ENCODE results near the gene CLIP2.
"Not testable (repeated sequence)": the region's sequence is repeated elsewhere in the genome, so short reads cannot be mapped to it uniquely, and the experiment has no call there.

CLIP2 gene

DNA sequence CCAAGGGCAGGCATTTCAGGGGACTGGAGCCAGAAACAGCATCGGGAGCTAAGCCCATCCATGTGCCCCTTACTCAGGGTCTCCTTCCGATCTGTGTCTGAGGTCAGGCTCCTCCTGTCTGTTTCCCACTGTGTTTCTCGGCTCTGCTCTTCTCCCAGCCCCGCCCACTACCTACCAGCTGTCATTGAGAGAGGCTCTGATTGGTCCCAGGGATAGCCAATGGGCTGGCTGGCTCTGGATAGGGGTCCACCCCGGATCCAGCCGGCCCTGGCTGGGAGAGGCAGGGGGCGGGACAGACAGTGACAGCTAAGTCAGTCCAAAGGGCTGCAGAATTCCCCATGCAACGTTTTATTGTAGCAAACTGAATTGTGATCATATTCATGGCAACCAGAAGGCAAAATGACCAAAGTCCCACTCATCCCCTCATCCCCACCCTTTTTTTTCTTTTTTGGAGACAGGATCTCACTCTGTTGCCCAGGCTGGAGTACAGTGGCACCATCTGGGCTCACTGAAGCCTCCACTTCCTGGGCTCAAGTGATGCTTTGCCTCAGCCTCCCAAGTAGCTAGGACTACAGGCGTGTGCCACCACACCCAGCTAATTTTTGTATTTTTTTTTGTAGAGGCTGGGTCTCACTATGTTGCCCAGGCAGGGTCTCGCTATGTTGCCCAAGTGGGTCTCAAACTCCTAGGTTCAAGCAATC lies 76.3 kb downstream of the CLIP2 start:
- DNase-seq: peak in 55 of 58 donors; percentile 11 to 91 (median 78)

DNA sequence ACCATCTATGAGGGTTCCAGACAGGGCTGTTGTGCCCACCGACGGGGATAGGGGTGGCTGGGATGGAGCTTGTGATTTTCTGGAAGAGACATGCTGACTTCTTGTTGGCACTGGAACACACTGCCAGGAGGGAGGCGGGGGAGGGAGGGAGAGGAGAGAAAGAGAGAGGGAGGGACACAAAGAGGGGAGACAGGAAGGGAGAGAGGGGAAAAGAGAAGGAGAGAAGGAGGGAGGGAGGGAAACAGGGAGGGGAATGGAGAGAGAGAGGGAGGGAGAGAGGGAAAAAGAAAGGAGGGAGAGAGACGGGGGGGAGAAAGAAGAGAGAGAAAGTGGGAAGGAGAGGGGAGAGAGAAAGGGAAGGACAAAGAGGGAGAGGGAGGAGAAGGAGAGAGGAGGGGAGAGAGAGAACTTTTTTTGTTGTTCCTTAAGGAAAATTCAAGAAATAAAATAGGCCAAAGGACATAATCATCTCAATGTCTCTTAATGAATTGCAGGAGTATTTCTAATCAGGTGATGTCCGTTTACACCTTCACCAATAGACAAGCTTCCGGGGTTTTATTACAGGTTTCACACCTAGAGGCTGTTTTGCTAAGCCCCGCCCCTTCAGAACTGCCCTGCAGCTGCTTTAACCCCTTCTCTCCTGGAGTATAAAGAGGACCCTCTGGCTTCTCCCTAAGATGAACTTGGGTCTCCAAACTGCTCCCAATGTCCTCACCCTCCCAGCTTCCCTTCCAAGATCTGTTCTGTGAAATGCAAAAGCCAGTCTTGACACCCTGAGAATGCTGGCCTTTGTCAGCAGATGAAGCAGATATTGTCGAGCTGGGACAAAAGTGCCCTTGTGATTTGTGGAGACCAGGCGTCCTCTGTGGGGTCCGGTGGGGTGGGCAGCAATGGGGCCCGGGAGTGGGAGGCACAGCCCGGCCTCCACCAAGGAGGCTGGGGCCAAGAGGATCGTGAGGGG lies 82.5 kb downstream of the CLIP2 start:
- DNase-seq: peak in 49 of 58 donors; percentile 6 to 88 (median 51)

- DNase-seq: peak in 49 of 58 donors; percentile 11 to 81 (median 59)
These were observed 83.4 kb downstream of the CLIP2 start for GRCh38 chr7:74372511-74373111.

GRCh38 chr7:74373536-74373935 lies 84.3 kb downstream of the CLIP2 start:
- no peak for DNase-seq

DNA sequence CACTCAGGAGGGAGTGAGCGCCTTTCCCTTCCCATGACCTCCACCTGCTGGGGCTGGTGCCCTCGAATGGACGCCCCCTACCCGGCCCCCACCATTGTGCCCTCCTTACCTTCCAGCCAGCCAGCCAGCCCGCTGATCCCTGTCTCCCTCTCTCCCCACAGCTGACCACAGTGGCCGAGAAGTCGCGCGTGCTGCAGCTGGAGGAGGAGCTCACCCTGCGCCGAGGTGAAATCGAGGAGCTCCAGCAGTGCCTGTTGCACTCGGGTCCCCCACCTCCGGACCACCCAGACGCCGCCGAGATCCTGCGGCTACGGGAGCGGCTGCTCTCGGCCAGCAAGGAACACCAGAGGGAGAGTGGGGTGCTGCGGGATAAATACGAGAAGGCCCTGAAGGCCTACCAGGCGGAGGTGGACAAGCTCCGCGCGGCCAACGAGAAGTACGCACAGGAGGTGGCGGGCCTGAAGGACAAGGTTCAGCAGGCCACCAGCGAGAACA lies 86.6 kb downstream of the CLIP2 start:
- DNase-seq: no peak

DNA sequence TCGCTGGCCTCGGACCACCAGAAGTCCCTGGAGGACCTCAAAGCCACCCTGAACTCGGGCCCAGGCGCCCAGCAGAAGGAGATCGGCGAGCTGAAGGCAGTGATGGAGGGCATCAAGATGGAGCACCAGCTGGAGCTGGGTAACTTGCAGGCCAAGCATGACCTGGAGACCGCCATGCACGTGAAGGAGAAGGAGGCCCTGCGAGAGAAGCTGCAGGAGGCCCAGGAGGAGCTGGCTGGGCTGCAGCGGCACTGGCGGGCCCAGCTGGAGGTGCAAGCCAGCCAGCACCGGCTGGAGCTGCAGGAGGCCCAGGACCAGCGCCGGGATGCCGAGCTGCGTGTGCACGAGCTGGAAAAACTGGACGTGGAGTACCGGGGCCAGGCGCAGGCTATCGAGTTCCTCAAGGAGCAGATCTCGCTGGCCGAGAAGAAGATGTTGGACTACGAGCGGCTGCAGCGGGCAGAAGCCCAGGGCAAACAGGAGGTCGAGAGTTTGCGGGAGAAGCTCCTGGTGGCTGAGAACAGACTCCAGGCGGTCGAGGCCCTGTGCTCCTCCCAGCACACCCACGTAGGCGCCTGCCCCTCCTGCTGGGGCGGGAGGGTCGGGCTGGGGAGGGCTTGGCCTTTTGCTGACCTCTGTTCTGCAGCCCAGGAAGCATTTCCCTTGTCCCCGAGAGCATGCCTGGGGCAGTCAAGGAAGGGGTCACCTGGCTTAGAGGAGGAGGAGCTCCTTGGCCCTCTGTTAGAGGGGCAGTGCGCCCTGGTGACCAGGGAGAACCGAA lies 87.2 kb downstream of the CLIP2 start:
- DNase-seq: no peak

DNA sequence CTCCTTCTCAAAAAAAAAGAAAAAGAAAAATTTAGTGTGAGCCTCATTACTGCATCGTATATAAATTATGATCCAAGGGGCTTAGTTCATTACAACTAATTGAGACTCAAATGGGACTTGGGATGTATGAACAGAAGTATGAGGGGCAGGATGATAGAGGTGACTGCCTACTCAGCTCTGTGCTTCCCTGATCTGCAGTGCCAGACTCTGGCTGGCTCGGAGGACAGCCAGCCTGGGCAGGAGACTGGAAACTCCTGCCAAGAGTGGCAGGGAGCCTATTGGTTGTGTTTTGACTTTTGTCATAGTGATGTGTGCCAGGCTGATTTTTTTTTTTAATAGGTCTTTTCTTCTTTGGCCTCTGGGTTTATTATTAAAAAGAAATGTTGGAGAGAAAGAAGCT lies 90.7 kb downstream of the CLIP2 start:
- peak in 54 of 58 donors; percentile 14 to 90 (median 62) for DNase-seq

DNA sequence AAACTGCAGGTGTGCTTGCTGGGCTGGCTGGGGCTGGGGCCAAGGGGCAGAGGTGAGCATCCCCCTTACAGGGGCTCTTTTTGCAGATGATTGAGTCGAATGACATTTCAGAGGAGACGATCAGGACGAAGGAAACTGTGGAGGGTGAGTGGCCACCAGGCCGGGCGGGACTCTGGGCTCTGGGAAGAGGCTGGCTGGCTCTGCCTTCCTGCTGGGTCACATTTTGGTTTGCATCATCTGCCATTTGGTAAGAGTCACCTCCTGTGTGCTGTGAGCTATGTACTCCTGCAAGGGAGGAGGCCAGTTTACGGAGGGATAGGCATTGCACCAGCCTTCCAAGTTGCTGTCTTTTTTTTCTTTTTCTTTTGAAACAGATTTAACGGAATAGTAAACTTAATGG lies 91.5 kb downstream of the CLIP2 start:
- DNase-seq: peak in 5 of 58 donors; percentile 13 to 58 (median 38)

GRCh38 chr7:74384086-74384485 lies 94.9 kb downstream of the CLIP2 start:
- DNase-seq: not testable (repeated sequence)

DNA sequence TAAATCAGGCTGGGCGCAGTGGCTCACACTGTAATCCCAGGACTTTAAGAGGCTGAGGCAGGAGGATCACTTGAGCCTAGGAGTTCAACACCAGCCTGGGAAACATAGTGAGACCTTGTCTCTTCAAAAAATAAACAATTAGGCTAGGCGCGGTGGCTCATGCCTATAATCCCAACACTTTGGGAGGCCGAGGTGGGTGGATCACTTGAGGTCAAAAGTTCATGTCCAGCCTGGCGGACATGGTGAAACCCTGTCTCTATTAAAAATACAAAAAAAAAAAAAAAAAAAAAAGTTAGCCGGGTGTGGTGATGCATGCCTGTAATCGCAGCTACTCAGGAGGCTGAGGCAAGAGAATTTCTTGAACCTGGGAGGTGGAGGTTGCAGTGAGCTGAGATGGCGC lies 95.6 kb downstream of the CLIP2 start:
- DNase-seq: not testable (repeated sequence)

DNA sequence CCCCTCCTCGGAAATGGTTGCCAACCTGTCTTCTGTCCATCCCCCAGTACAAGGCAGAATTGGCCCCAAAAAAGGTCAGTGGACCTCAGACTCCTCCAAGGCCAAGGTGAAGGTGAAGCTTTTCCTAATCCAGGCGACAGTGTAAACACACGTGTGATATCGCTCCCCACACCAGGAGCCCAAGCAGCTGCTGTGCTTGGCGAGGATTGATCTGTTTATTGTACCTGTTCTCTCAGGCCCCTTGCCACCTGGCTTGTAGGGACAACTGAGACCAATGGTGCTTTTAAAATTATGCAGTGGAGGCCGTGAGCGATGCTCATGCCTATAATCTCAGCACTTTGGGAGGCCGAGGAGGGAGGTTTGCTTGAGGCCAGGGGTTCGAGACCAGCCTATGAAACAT lies 98.4 kb downstream of the CLIP2 start:
- no peak for DNase-seq

DNA sequence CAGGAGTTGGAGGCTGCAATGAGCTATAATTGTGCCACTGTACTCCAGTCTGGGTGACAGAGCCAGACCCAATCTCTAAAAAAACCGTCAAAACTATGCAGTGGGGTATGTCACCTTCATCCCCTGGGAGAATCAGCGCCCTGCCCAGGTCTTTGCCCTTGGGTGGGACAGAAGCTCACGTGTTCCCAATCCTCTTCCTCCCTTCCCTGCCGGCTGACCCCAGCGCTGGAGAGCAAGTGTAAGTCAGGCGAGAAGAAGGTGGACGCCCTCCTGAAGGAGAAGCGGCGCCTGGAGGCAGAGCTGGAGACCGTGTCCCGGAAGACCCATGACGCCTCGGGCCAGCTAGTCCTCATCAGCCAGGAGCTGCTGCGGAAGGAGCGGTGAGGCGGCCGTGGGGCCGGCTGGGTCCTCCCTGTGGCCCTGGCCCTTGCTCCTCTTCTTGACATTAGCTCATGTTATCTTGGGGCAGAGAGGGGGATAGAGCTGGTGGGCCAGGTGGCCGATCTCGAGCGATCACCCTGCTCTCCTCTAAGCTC lies 99.7 kb downstream of the CLIP2 start:
- no peak for DNase-seq

GRCh38 chr7:74393722-74394121 lies 104.5 kb downstream of the CLIP2 start:
- DNase-seq: peak in 23 of 58 donors; percentile 17 to 53 (median 29)

- DNase-seq: peak in 15 of 58 donors; percentile 1 to 58 (median 23)
These were observed 105.4 kb downstream of the CLIP2 start for GRCh38 chr7:74394601-74395000.

- no peak for DNase-seq
These were observed 106.6 kb downstream of the CLIP2 start for GRCh38 chr7:74395745-74396311.

- DNase-seq: no peak
These were observed 107.8 kb downstream of the CLIP2 start for GRCh38 chr7:74396993-74397392.

DNA sequence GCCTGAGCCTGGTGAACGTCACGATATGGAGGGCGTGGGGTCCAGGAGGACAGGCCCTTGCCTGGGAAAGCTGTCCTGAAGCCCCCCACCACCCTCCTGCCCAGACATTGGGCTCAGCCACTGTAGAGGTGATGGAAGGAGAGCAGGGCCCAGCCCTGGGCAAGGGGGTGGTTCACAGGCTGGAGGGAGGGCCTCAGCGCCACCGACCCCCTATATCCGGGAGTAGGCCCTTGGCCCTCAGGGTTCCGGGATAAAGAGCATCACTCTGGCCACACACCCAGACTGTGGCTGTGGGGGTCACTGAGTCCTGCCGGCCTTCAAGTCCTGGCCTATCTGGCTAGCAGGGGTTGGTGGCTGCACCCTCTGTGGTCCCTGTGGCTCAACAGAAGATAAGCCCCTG lies 109.2 kb downstream of the CLIP2 start:
- no peak for DNase-seq

GRCh38 chr7:74399006-74399405 lies 109.8 kb downstream of the CLIP2 start:
- DNase-seq: no peak

DNA sequence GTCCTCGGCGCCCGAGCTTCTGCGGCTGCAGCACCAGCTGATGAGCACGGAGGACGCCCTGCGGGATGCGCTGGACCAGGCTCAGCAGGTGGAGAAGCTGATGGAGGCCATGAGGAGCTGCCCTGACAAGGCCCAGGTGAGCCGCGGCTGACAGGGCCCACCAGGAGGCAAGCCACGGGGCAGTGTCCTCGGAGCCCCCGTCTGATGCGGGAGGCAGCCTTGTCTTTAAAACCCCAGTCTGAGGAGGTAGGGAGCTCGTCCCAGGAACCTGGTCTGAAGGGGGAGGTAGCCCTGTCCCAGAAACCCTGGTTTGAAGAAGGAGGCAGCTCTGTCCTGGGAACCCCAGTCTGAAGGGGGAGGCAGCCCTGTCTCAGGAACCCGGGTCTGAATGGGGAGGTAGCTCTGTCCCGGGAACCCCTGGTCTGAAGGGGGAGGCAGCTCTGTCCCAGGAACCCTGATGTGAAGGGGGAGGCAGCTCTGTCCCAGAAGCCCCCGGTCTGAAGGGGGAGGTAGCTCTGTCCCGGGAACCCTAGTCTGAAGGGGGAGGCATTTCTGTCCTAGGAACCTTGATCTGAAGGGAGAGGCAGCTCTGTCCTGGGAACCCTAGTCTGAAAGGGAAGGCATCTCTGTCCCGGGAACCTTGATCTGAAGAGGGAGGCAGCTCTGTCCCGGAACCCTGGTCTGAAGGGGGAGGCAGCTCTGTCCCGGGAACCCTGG lies 111.4 kb downstream of the CLIP2 start:
- no peak for DNase-seq

Data from anterior cingulate cortex (tissue), 58 donors.